A673 (cell line): ENCODE data around the gene LRRC71. TPM values are rescaled to one million over a fixed set of nuclear protein-coding genes. Genes with fewer than 3 reads are reported as not detected.

Experiments
- BruUV-seq: library from RNA; stranded (reverse); fragments of 400-500 nt; replicated peaks from 2 replicates; lab custom pipeline; 2021; lab: Mats Ljungman, UMichigan
- CTCF ChIA-PET: fragments of 300-600 bp; sonication (Branson Sonifier 250); formaldehyde crosslinking; loops from one replicate; lab custom pipeline; 2022; ENCODE audit warnings: antibody characterized with exemption; lab: Charles Lee
- POLR2A ChIA-PET: fragments of 300-600 bp; sonication (Branson Sonifier 250); formaldehyde crosslinking; loops from one replicate; lab custom pipeline; 2022; ENCODE audit warnings: antibody characterized with exemption; ENCODE audit not compliant: low non-redundant PET; lab: Charles Lee
- DNase-seq: peaks from one replicate; pipeline ENCODE4 v3.0.0-alpha.2; 2015; ENCODE audit warnings: low spot score
- H3K27ac ChIP-seq: fragments of 200-600 bp; sonication (generic); 2 replicates; pipeline ENCODE4 v1.5.1; 2016; ENCODE audit warnings: mixed run types, low read depth, mild to moderate bottlenecking, mixed read lengths, antibody characterized with exemption, low read length; ENCODE audit not compliant: poor library complexity, severe bottlenecking
- H3K27me3 ChIP-seq: fragments of 200-600 bp; sonication (generic); replicated peaks from 2 replicates; pipeline ENCODE4 v1.6.1; 2017; ENCODE audit warnings: mixed run types, low read depth, mild to moderate bottlenecking, mixed read lengths, antibody characterized with exemption, low read length; ENCODE audit not compliant: insufficient read depth, poor library complexity
- H3K36me3 ChIP-seq: fragments of 200-600 bp; sonication (generic); 2 replicates; pipeline ENCODE4 v1.6.1; 2016; ENCODE audit warnings: mixed run types, mild to moderate bottlenecking, mixed read lengths, antibody characterized with exemption, low read length; ENCODE audit not compliant: insufficient read depth, poor library complexity, severe bottlenecking
- H3K4me1 ChIP-seq: fragments of 200-600 bp; sonication (generic); 2 replicates; pipeline ENCODE4 v1.6.1; 2017; ENCODE audit warnings: mixed run types, mild to moderate bottlenecking, mixed read lengths, antibody characterized with exemption, low read length; ENCODE audit not compliant: insufficient read depth, poor library complexity, severe bottlenecking
- H3K4me3 ChIP-seq: fragments of 200-600 bp; sonication (generic); 2 replicates; pipeline ENCODE4 v1.5.1; 2016; ENCODE audit warnings: low read depth, mixed run types, mild to moderate bottlenecking, mixed read lengths, low read length; ENCODE audit not compliant: poor library complexity, severe bottlenecking
- H3K9me3 ChIP-seq: fragments of 200-600 bp; sonication (generic); 2 replicates; pipeline ENCODE4 v1.6.1; 2016; ENCODE audit warnings: mixed run types, low read depth, mild to moderate bottlenecking, mixed read lengths, antibody characterized with exemption, low read length; ENCODE audit not compliant: poor library complexity, severe bottlenecking
- CTCF ChIP-seq: fragments of 300-800, 200-600 bp; sonication (generic); conservative IDR thresholded peaks from 2 replicates; pipeline ENCODE4 v1.5.1; 2017; ENCODE audit warnings: low read depth, mild to moderate bottlenecking, antibody characterized with exemption, low read length, moderate library complexity, mixed read lengths
- EZH2 ChIP-seq: fragments of 200-600 bp; sonication (generic); IDR thresholded peaks from 2 replicates; pipeline ENCODE4 v1.6.1; 2017; ENCODE audit warnings: borderline replicate concordance, low read depth, mild to moderate bottlenecking, mixed read lengths, antibody characterized with exemption, low read length; ENCODE audit not compliant: poor library complexity, severe bottlenecking
- intact Hi-C: fragments of 100-400 bp; cut with micrococcal nuclease; formaldehyde crosslinking; loops from one replicate; pipeline ENCODE4 v1.10.0; 2022; ENCODE audit not compliant: unreplicated experiment
- total RNA-seq: library from RNA; stranded (reverse); gene quantifications from 2 replicates; pipeline ENCODE4 v1.2.3, GENCODE V29; 2021

LRRC71 gene
- total RNA-seq, 1 experiment from 2014 or later = not detected

- ChIA-PET POLR2A (no interaction called here), CTCF (no interaction called here)
- Histone ChIP-seq H3K27ac (no peak overlapping the region), H3K4me1 (no peaks in the 10 kb centered on the region), H3K36me3 (no peaks in the 10 kb centered on the region), H3K4me3 (no peak overlapping the region), H3K9me3 (no peaks in the 10 kb centered on the region), H3K27me3 (no peaks in the 10 kb centered on the region)
- TF ChIP-seq EZH2 (no peak), CTCF (no peak)
- no TSS peak for BruUV-seq
- intact Hi-C loops = loop anchor here (10.0 kb wide), 1 partner anchor 259 kb away; no protein-coding TSS in a partner anchor
- no peak for DNase-seq
Measured at GRCh38 chr1:156895455-156895812, 25.0 kb upstream of the LRRC71 start.

GRCh38 chr1:156895927-156896326 is 24.5 kb upstream of the LRRC71 start:
- intact Hi-C loops = loop anchor here (10.0 kb wide), 1 partner anchor 259 kb away; no protein-coding TSS in a partner anchor
- H3K27ac ChIP-seq = no peak overlapping the region
- POLR2A ChIA-PET = no interaction called here
- TF ChIP-seq CTCF (no peak), EZH2 (no peak)
- no peak overlapping the region for H3K4me3 ChIP-seq
- CTCF ChIA-PET = no interaction called here
- no peak for DNase-seq
- H3K9me3 ChIP-seq = no peaks in the 10 kb centered on the region
- no peaks in the 10 kb centered on the region for H3K27me3 ChIP-seq
- H3K36me3 ChIP-seq = no peaks in the 10 kb centered on the region
- no TSS peak for BruUV-seq
- H3K4me1 ChIP-seq = no peaks in the 10 kb centered on the region

- intact Hi-C loops = loop anchor here (10.0 kb wide), 1 partner anchor 258 kb away; no protein-coding TSS in a partner anchor
- BruUV-seq = no TSS peak
- H3K27ac ChIP-seq = no peak overlapping the region
- H3K36me3 ChIP-seq = no peaks in the 10 kb centered on the region
- no peak for DNase-seq
- CTCF ChIA-PET = no interaction called here
- TF ChIP-seq EZH2 = no peak
- no peak for TF ChIP-seq CTCF
- POLR2A ChIA-PET = no interaction called here
- H3K9me3 ChIP-seq = no peaks in the 10 kb centered on the region
- H3K4me1 ChIP-seq = no peaks in the 10 kb centered on the region
- no peaks in the 10 kb centered on the region for H3K27me3 ChIP-seq
- no peak overlapping the region for H3K4me3 ChIP-seq
Measured at GRCh38 chr1:156896490-156897033, 23.9 kb upstream of the LRRC71 start.
